Heart right ventricle (tissue), 16 donors: Measurements from ENCODE around the gene HIVEP2. TPM values are rescaled to one million over a fixed set of nuclear protein-coding genes. Genes with fewer than 3 reads are reported as not detected.

Experiments used
- ATAC-seq, 8 donors: fragments of 200-7000 bp; cut with Tn5 transposase; one replicate each; pipeline ENCODE4 v1.9.1; 2020; ENCODE audit warnings: mild to moderate bottlenecking in 8 of 8, moderate library complexity in 8 of 8, moderate number of reproducible peaks in 1 of 8
- DNase-seq, 2 donors: peaks; one replicate each; pipeline ENCODE4 v3.0.0-alpha.2; 2020
- H3K27ac ChIP-seq, 10 donors: fragments of 200-600 bp; sonication (generic) in 2 of 10; one replicate each; pipeline versions ENCODE4 v1.5.0 to v1.8.0; 2020 to 2022; ENCODE audit warnings: mild to moderate bottlenecking in 3 of 10
- H3K27me3 ChIP-seq, 7 donors: fragments of 200-600 bp; one replicate each; pipeline ENCODE4 v1.8.0; 2021 to 2022; ENCODE audit warnings: mild to moderate bottlenecking in 2 of 7
- H3K36me3 ChIP-seq, 9 donors: fragments of 200-600 bp; sonication (generic) in 1 of 9; one replicate each; pipeline versions ENCODE4 v1.5.0 to v1.8.0; 2020 to 2022; ENCODE audit warnings: mild to moderate bottlenecking in 2 of 9
- H3K4me1 ChIP-seq, 9 donors: fragments of 200-600 bp; sonication (generic) in 1 of 9; one replicate each; pipeline versions ENCODE4 v1.5.0 to v1.8.0; 2020 to 2022; ENCODE audit warnings: mild to moderate bottlenecking in 4 of 9
- H3K4me3 ChIP-seq, 10 donors: fragments of 200-600 bp; sonication (generic) in 2 of 10; one replicate each; pipeline versions ENCODE4 v1.5.0 to v1.8.0; 2020 to 2022; ENCODE audit warnings: mild to moderate bottlenecking in 7 of 10, moderate library complexity in 2 of 10
- H3K9me3 ChIP-seq, 11 donors: fragments of 200-600 bp in 10 of 11; sonication (generic) in 2 of 11; one replicate each; pipeline versions ENCODE4 v1.5.0 to v1.8.0; 2013 to 2022; ENCODE audit warnings: mild to moderate bottlenecking in 2 of 11, control low read depth in 1 of 11, moderate library complexity in 1 of 11
- CTCF ChIP-seq, 9 donors: fragments of 200-600 bp; sonication (generic) in 2 of 9; IDR thresholded peaks; one replicate each; pipeline versions ENCODE4 v1.5.0 to v1.8.0; 2021 to 2022; ENCODE audit warnings: antibody characterized with exemption in 9 of 9, mild to moderate bottlenecking in 5 of 9, moderate library complexity in 1 of 9
- WGBS, 2 donors: extraction: QIAGEN DNeasy Blood & Tissue Kit; methylation state at CpG; one replicate each; pipeline ENCODE4 v1.1.7; 2013; ENCODE audit warnings: inconsistent platforms in 1 of 2; 5-methylcytosine and 5-hydroxymethylcytosine counted together
- intact Hi-C, 10 donors: fragments of 100-400 bp; cut with DNase I; formaldehyde crosslinking; loops; one replicate each; pipeline versions ENCODE4 v1.11.1 to v1.14.2; 2022
- polyA plus RNA-seq, 2 donors: library from polyadenylated mRNA; stranded (reverse); fragments of 200-250 nt; gene quantifications; one replicate each; pipeline ENCODE4 v1.2.3, GENCODE V29; 2013
- total RNA-seq, 10 donors: library from RNA; stranded (reverse); fragmentation: NEBNext Ultra II Directional in 3 of 10; extraction: Animal tissue kit (Norgen Biotek cat#: 25700) in 3 of 10; gene quantifications; one replicate each; pipeline versions ENCODE4 v1.2.1 to v1.2.4, GENCODE V29; 2021 to 2023
- donor health status: Arrhythmogenic right ventricular cardiomyopathy.
- donor health status: ischemic (EF 13 %, LVEDD 7.1; RV severe dilation, severe dysfunction).
- donor health status: healthy with polysubstance abuse.
- donor health status: DM: no; HTN: yes; CAD: no.
- donor health status: DM: no; HTN: no; CAD: no.
- donor health status: ischemic (EF 25% LVEDD 6.9; RV normal size, moderate dysfunction).
- donor health status: ischemic (EF 25% LVEDD 5.7; RV mildly dilated, moderate dysfunction).
- donor health status: healthy.
- donor health status: DM: yes; HTN: yes; CAD: no.
- donor health status: Ischemic cardiomyopathy.
- donor health status: ischemic (EF 35%, LVEDD 5.7; RV mildly dilated, moderate dysfunction).
- donor health status: nonischemic (EF 11% LVEDD 7.7; RV severe dilation, severe dysfunction).
- donor health status: DM: yes; HTN: yes; CAD: no.
- donor health status: PGD.
- donor health status: ischemic (EF 29% LVEDD 5.4; RV normal size, mild dysfunction).
- donor health status: nonischemic (EF 23%, LVEDD 6.1; RV moderate dilation, normal function).

The HIVEP2 gene
- total and polyA plus RNA-seq, 12 donors, result 2.1 to 31.6 (median 21.2) TPM

GRCh38 chr6:142827369-142827768 is 117.6 kb downstream of the HIVEP2 start:
- WGBS, 2 donors, result 37 to 38% methylated on average over 7 of the region's 7 CpGs
- H3K4me3 ChIP-seq, result no peak overlapping the region
- no peaks in the 10 kb centered on the region for H3K9me3 ChIP-seq
- DNase-seq (peak; percentile 48 to 66), ATAC-seq (peak; percentile 75 to 91 (median 86))
- H3K36me3 ChIP-seq, result no peaks in the 10 kb centered on the region
- H3K27me3 ChIP-seq, result no peaks in the 10 kb centered on the region
- peaks cover 0 to 63% (median 47%) of the 10 kb centered on the region in 9 donors for H3K4me1 ChIP-seq
- intact Hi-C loops, result loop anchor here in 2 of 10 donors (5.0 to 10.0 kb wide), 2 partner anchors 57 to 100 kb away; no protein-coding TSS in a partner anchor
- peak overlapping the region in 3 of 10 donors; percentile 6 to 16 (median 7) for H3K27ac ChIP-seq
- no peak for TF ChIP-seq CTCF (IDR thresholded peaks at IDR 0.05)

GRCh38 chr6:142825760-142826159 is 119.2 kb downstream of the HIVEP2 start:
- intact Hi-C loops, result loop anchor here in 2 of 10 donors (5.0 to 10.0 kb wide), 2 partner anchors 59 to 102 kb away; no protein-coding TSS in a partner anchor
- TF ChIP-seq CTCF (IDR thresholded peaks at IDR 0.05), result no peak
- Histone ChIP-seq H3K4me1 (peaks cover 5 to 77% (median 59%) of the 10 kb centered on the region in 9 donors), H3K9me3 (no peaks in the 10 kb centered on the region), H3K36me3 (no peaks in the 10 kb centered on the region), H3K27me3 (no peaks in the 10 kb centered on the region), H3K27ac (no peak overlapping the region), H3K4me3 (no peak overlapping the region)
- ATAC-seq (no peak), DNase-seq (no peak)
- WGBS, 2 donors, result 99 to 100% methylated on average over 1 of the region's 1 CpG

GRCh38 chr6:142824426-142824825 is 120.5 kb downstream of the HIVEP2 start:
- no peaks in the 10 kb centered on the region for H3K9me3 ChIP-seq
- no peak overlapping the region for H3K4me3 ChIP-seq
- H3K36me3 ChIP-seq, result no peaks in the 10 kb centered on the region
- DNase-seq, result no peak
- TF ChIP-seq CTCF (IDR thresholded peaks at IDR 0.05), result no peak
- peaks cover 11 to 77% (median 59%) of the 10 kb centered on the region in 9 donors for H3K4me1 ChIP-seq
- intact Hi-C loops, result loop anchor here in 2 of 10 donors (5.0 to 10.0 kb wide), 2 partner anchors 60 to 123 kb away; partner anchors contain the start of gene HIVEP2 (in 1 of the 2)
- H3K27ac ChIP-seq, result no peak overlapping the region
- H3K27me3 ChIP-seq, result no peaks in the 10 kb centered on the region
- WGBS, 2 donors, result 36 to 38% methylated on average over 3 of the region's 3 CpGs
- no peak for ATAC-seq

- peaks cover 11 to 82% (median 66%) of the 10 kb centered on the region in 9 donors for H3K4me1 ChIP-seq
- no peaks in the 10 kb centered on the region for H3K9me3 ChIP-seq
- H3K36me3 ChIP-seq, result no peaks in the 10 kb centered on the region
- H3K27me3 ChIP-seq, result no peaks in the 10 kb centered on the region
- 86 to 89% methylated on average over 10 of the region's 10 CpGs for WGBS, 2 donors
- DNase-seq (no peak), ATAC-seq (no peak)
- TF ChIP-seq CTCF (IDR thresholded peaks at IDR 0.05), result no peak
- peak overlapping the region in 1 of 10 donors; percentile 3 for H3K27ac ChIP-seq
- intact Hi-C loops, result loop anchor here in 2 of 10 donors (5.0 to 10.0 kb wide), 2 partner anchors 61 to 124 kb away; partner anchors contain the start of gene HIVEP2 (in 1 of the 2)
- no peak overlapping the region for H3K4me3 ChIP-seq
Observed at GRCh38 chr6:142823256-142823902, 121.6 kb downstream of the HIVEP2 start.
